Central memory CD4-positive, alpha-beta T cell (primary cell): Measurements from ENCODE around the gene PPRC1.

Experiments used
- DNase-seq: peaks from one replicate; pipeline ENCODE4 v3.0.0; 2022
- total RNA-seq, 3 experiments: gene quantifications; one replicate each; lab custom pipeline; 2026; lab: John Stamatoyannopoulos, UW

Gene PPRC1, protein sequence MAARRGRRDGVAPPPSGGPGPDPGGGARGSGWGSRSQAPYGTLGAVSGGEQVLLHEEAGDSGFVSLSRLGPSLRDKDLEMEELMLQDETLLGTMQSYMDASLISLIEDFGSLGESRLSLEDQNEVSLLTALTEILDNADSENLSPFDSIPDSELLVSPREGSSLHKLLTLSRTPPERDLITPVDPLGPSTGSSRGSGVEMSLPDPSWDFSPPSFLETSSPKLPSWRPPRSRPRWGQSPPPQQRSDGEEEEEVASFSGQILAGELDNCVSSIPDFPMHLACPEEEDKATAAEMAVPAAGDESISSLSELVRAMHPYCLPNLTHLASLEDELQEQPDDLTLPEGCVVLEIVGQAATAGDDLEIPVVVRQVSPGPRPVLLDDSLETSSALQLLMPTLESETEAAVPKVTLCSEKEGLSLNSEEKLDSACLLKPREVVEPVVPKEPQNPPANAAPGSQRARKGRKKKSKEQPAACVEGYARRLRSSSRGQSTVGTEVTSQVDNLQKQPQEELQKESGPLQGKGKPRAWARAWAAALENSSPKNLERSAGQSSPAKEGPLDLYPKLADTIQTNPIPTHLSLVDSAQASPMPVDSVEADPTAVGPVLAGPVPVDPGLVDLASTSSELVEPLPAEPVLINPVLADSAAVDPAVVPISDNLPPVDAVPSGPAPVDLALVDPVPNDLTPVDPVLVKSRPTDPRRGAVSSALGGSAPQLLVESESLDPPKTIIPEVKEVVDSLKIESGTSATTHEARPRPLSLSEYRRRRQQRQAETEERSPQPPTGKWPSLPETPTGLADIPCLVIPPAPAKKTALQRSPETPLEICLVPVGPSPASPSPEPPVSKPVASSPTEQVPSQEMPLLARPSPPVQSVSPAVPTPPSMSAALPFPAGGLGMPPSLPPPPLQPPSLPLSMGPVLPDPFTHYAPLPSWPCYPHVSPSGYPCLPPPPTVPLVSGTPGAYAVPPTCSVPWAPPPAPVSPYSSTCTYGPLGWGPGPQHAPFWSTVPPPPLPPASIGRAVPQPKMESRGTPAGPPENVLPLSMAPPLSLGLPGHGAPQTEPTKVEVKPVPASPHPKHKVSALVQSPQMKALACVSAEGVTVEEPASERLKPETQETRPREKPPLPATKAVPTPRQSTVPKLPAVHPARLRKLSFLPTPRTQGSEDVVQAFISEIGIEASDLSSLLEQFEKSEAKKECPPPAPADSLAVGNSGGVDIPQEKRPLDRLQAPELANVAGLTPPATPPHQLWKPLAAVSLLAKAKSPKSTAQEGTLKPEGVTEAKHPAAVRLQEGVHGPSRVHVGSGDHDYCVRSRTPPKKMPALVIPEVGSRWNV (N-terminal part only)
- 56.5 to 217 (median 66.5) reads per million in 3 experiments for total RNA-seq

DNA sequence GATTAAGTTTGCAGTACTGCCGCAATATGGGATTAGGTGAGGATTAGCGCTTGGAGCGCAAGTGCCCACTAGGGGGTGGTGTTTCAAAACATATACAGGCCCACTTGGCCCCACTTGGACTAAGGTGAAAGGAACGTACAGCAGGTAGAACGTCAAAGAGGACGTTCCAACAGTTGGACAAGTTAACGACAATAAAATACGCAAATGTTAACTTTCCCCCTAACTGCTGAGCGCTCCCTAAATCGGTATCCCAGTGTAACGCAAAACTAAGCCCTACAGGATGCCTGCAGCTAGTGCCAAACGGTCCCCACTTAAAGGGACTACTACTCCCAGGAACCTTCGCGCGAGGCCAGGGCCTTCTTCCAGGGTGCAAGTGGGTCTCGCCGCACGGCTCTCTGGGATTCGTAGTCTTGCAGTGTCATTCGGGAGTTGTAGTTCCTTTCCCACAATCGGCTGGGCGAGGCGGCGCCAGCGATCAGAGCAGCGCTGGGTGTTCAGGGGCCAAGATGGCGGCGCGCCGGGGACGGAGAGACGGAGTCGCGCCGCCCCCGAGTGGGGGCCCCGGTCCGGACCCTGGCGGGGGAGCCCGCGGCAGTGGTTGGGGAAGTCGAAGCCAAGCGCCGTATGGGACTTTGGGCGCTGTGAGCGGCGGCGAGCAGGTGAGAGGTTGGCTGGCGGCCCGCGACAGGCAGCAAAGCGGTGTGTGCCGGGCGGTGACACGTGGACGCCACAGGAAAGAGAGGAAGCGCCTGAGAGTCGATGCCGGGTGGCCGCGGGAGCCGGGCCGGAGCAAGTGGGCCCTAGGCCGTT is at the start of gene PPRC1:
Gene PPRC1 (plus strand): TSS at position 478 of the 810 bp plus-strand sequence. CDS start 29 bp downstream, at position 507.
- DNase-seq = peak; percentile 97

DNA sequence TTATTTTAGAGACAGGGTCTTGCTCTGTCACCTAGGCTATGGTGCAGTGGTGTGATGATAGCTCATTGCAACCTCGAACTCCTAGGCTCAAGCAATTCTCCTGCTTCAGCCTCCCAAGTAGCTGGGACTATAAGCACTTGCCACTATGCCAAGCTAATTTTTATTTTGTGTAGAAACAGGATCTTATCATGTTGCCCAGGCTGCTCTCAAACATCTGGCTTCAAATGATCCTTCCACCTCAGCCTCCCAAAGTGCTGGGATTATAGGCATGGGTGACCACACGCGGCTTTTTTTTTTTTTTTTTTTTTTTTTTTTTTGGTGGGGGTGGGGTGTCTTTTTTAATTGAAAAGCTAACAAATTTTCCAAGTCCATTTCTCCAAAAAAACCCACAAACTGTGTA is 49.3 kb upstream of the PPRC1 start:
- DNase-seq = no peak

DNA sequence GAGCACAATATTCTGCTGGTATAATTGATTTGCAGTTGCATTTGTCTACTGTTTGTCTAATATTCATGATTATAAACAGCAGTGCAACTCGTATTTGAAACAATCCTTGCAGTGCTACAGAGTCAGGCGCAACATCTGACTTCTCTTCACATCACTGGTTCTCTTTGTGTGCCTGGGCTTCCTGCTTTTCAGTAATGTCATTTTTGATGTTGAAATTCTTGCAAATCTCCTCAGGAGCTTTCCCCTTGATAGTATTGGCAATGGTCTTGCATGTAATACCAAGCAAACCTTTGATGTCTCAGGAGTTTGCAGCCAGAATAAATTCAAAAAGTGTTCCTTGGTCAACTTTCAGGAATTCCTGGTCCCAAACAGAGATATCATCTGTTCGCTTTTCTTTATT is 47.5 kb upstream of the PPRC1 start:
- no peak for DNase-seq

DNA sequence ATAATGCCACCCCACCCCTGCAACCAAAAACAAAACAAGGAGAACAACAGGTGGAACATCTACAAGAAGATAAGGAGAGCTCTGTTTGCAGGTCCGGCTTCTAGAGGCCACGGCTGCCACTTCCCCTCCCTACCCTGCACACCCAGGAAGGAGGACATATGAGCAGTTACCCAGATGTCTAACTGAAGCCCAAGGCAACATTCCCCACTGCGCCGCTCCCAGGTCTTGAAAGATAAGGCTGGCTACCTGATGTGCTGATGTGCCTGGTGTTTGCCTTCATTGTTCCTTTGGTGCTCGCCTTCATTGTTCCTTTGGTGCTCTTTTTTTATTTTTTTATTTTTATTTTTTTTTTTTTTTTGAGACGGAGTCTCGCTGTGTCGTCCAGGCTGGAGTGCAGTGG is 46.6 kb upstream of the PPRC1 start:
- DNase-seq = no peak

DNA sequence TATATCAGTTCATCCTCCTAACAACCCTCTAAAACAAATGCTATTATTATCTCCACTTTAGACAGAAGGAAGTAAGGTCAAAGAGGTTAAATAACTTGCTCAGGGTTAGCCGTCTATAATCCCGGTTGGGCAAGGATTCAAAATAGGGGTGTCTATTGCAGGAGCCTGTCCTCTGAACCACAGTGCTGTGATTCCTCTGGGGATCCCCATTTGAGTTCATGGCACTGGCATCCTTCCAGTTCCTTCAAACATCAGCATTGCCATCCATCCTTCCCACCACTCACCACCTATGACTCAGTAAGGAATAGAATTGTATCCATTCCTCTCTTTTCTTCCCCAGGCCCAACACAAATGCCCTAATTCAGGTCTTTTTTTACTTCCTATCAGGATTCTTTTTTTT is 42.1 kb upstream of the PPRC1 start:
- no peak for DNase-seq

DNA sequence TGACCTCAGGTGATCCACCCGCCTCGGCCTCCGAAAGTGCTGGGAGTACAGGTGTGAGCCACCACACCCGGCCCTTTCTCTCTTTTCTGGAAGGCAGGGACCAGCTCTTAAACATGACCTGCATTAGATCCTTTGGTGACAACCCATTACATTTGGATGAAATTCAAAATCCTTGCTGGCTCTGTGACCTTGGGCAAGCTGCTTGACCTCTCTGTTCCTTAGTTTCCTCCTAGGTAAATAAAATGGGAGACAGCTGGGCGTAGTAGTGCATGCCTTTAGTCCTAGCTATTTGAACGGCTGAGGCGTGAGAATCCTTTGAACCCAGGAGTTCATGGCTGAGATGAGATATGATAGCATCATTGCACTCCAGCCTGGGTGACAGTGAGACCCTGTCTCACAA is 36.4 kb upstream of the PPRC1 start:
- no peak for DNase-seq

DNA sequence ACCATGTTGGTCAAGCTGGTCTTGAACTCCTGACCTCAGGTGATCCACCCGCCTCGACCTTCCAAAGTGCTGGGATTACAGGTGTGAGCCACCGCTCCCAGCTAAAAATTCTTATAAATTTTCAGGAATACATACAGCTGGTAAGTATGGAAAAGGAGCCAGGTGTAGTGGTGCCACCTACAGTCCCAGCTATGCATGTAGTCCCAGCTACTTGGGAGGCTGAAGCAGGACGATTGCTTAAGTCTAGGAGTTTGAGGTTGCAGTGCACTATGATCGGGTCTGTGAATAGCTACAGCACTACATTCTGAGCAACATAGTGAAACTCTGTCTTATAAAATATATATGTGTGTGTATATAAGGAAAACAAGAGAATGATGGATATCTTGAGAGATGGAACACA is 31.7 kb upstream of the PPRC1 start:
- no peak for DNase-seq

DNA sequence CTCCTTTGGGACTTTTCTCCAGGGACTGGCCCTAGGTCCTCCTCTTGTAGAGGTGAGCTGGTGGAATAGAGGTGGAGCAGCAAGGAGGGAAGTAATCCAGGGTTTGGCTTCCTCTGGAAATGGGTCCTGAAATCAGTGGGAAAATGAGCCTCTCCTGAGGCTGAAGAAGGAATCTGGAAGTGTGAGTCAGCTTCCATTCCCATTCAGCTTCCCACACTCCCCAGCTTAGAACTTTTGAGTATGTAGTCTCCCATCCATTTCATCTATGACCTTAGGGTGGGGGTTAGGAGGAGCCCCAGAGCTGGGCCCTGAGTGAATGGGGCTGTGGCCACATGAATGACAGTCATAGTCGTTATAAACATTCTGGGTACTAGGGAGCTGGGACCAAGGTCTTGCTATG is 30.4 kb upstream of the PPRC1 start:
- no peak for DNase-seq

DNA sequence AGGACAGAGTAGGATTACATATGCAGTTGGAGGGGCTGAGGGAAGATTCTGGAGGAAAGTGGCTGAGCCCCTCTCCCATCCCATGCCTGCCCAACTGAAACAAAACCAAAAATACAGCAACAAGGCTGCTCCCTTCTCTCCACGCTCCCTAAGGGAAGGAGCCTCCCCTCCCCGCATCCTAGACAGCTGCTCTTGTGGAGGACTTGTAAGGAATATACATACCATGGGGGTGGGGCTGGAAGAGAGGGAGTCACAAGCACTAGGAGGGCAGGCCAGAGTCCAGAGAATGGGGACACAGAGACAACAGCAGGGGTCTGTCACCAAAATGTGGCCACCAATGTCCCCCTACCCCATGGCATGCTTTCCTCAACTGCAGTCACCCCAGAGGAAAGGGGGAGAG is 25.8 kb upstream of the PPRC1 start:
- no peak for DNase-seq

DNA sequence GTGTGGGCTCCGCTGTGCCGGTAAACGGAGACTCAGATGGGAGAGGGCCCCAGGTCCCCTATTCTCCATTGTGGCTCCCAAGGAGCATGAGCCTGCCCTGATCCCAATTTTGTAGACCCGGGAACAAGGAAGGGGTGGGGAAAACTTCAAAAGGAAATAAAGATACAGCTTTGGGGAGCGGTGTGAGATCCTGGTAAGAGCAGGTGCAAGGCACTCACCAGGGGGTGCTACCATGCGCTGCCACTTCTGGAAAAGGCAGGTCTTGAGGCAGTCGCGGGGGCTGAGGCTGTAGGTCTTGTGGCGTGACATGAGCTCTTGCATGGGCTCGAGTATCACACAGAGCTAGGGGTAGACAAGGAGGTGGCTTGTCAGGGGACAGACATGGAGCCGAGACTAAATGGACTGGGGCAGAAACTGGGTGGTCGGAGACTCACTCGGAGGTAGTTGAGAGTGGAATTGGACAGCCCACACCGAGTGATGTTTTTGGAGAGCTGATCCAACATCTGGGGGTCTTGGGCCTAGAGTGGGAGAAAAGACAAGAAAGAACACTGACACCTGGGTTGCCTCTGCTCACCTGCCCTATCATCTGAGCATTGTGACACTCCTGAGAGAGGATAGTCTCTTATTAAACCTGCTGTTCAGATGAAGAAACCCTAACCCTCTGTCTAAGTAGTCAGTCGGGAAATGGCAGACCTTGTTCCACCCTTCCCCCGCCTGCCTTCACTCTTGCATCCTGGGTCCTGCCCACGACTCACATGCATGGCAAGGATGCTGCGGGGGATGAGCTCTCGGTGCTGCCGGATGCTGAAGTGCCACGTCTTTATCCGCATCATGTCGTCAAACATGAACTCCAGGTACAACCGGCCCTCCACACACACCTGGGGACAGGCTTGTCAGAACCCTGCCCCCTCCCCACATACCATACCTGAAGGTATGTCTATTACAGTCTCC is 23.4 kb upstream of the PPRC1 start:
- no peak for DNase-seq

DNA sequence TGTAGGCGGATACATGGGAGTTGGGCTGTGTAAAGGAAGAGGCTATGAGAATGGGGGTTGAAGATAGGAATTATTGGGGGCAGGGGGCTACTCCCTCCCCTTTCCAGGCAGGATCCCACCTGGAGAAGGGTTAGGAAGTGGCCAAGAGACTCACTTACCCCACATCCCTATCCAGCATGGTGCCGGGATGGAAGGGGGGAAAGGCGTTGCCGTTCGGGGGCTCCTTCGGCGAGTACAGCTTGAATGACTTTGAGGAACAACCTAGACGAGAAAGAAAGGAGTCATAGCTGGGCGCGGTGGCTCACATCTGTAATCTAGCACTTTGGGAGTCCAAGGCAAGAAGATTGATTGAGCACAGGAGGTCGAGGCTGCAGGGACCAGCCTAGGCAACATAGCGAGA is 21.6 kb upstream of the PPRC1 start:
- no peak for DNase-seq

DNA sequence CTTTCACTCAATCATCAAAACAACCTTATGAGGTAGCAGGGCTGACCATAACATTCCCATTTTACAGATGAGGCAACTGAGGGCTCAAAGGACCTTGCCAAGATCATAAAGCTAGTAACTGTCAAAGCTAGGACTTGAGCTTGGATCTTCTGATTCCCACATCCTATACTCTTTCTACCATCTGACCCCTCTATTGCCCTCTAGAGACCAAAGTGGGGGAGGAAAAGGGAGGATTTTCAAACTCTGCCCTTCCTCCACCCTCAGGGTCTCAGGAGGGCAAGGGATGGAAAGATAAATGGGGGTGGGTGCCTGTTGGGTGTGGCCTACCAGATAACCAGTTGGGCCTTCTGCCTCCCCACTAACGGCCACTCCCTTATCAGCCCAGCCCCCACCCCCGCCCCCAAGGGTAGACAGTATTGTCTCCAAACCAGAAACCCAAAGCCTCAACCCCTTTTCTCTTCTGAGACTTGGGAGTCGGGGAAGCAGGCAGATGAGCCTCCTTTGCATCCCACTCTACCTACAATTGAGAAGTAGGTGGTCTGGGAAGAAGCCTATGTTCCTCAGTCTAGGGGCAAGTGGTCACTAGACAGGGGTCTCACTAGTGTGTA is 20.5 kb upstream of the PPRC1 start:
- no peak for DNase-seq

DNA sequence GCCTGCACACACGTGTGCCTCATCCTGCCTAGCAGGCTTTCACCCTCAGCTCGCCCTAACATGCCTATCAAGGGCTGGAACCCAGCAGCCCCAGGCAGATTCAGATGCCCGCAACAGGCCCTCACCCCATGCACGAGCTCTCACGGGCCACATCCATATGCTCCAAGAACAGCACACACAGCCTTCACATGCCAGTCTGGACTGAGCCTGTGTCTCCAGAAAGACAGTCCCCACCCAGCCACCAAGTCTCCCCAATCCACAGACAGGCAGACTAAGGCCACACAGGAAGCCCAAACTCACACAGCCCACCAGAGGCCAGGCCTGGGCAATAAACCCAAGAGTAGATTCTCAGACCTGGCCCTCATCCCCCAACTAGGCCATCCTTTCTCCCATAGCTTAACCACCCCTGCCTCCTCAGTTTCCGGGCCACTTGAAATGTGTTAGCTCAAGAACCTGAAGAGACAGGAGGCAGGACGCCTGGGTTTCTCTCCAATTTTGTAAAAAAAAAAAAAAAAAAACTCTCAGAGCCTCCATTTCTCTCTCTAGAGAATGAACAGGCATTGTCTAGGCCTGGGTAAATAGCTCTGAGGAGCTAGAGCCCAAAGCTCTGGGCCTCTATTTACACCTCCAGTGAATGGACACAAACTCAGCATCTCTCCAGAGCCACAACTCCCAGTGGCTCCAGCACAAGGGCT is 19.4 kb upstream of the PPRC1 start:
- DNase-seq = no peak

DNA sequence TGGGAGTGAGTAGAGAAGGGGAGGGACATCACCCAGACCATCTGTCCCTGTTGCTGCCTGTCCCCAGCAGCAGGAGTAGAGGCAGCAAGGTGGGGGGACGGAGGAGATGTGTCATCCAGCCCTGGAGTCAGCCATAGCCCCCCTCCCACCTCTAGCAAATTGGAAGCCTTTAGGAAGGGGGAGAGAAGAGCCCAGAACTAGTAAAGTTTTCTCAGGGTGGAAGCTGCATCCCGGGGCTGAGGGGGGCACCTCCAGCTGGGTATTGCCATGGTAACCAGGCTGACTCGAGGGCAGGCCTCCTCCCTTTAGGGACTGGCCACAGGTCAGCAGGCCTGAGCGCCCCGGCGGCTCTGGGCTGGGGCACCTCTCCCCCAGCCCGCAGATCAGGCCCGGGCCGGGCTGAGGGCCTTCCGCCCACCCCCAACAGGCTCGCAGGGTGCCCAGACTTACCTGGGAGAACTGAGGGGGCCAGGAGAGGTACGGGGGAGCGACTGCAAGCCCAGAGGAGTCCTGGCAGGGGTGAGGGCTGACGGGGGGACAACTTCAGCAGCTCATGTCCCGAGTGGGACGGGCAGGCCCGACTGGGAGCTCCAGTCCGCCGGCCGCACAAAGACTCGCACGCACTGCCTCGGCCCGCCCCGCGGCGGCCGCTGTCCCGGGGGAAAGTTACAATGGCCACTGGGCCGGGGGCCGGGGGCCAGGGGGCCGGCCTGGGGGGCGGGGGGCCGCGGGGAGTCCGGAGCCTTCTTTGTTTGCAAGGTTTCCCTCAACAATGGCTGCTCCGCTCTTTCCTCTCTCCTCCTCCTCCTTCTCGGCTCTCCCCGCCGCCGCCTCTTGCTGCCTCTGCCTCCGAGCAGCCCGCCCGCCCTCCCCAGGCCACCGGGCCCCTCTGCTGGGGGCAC is 18.6 kb upstream of the PPRC1 start:
- DNase-seq = no peak

DNA sequence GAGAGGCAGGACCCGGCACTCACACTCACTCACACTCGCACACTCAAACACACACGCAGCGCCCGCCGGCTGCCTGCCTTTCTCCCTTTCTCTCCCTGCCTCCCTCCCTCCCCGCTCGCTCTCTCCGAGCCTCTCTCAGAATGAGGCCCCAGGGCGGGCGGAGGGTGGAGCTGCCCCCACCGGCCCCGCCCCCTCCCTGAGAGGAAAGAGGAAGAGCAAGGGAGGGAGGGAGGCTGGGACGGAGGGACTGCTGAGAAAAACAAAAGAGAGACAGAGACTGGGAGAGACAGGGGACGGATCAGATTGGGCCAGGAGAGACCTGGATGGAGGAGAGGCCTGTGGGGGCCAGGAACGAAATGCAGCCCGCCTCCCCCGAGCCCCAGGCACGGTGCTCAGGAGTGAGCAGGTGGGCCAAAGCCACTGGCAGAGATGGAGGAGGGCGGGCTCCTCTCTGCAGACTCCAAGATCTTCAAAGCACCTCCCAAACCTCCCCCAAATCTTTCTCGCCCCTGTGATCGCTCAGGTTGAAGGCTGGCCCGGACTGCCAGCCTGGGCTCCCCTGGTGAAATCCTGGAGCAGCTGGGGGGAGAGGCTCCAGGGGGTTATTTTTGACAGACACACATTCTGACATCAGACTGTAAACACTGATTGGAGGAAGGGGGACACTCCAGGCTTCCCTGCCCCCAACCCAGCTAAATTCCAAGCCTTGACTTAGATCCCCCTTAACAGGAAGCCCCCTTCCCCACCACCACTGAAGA is 17.8 kb upstream of the PPRC1 start:
- DNase-seq = peak; percentile 70

DNA sequence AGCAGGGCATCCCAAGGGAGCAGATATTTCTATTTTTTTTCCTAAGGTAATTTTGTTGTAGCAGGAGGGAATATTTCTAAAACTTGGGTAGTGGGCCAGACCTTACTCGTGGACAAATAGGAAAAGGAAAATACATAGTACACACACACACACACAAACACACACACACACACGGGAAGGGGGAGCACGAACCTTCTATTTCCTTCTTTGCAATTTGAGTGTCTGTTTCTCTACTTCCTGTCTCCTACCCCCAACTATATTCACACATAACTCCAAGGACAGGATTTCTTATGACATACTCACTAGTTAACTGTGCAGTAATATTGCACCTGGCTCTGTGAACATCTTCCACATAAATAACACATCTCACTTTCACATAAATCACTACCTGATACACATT is 17.1 kb upstream of the PPRC1 start:
- DNase-seq = peak; percentile 23

DNA sequence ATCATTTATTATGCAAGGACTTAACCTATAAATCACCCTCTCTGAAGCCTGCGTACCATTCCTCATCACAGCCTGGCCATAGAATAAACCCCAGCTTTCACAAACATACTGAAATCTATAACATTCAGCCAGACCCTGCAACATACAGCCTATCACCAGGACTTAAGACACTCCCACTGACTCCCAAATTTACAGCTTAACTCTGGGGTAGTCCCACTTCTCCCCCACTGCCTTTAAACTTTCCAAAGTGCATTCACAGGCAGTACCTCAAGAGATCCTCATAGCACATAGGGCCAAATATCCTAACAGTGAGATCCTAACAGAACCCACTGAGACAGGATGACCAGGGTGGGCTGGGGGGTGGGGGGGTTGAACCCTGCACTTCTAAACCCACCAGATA is 16.2 kb upstream of the PPRC1 start:
- DNase-seq = no peak
